GM12873 (cell line): ENCODE measurements around the gene UBE2J2.

Source experiments
- TF ChIP-seq, protein P1 (sequence below): IDR thresholded peaks from 2 replicates; pipeline ENCODE4 v1.5.1; 2012; ENCODE audit warnings: low read depth, mild to moderate bottlenecking, moderate library complexity, low read length, control low read depth; ENCODE audit not compliant: insufficient read depth; ENCODE audit errors: missing control alignments

UBE2J2 gene

GRCh38 chr1:1279028-1279427, 5.4 kb upstream of the UBE2J2 start:
- TF ChIP-seq, protein P1, sequence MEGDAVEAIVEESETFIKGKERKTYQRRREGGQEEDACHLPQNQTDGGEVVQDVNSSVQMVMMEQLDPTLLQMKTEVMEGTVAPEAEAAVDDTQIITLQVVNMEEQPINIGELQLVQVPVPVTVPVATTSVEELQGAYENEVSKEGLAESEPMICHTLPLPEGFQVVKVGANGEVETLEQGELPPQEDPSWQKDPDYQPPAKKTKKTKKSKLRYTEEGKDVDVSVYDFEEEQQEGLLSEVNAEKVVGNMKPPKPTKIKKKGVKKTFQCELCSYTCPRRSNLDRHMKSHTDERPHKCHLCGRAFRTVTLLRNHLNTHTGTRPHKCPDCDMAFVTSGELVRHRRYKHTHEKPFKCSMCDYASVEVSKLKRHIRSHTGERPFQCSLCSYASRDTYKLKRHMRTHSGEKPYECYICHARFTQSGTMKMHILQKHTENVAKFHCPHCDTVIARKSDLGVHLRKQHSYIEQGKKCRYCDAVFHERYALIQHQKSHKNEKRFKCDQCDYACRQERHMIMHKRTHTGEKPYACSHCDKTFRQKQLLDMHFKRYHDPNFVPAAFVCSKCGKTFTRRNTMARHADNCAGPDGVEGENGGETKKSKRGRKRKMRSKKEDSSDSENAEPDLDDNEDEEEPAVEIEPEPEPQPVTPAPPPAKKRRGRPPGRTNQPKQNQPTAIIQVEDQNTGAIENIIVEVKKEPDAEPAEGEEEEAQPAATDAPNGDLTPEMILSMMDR = no peak

DNA sequence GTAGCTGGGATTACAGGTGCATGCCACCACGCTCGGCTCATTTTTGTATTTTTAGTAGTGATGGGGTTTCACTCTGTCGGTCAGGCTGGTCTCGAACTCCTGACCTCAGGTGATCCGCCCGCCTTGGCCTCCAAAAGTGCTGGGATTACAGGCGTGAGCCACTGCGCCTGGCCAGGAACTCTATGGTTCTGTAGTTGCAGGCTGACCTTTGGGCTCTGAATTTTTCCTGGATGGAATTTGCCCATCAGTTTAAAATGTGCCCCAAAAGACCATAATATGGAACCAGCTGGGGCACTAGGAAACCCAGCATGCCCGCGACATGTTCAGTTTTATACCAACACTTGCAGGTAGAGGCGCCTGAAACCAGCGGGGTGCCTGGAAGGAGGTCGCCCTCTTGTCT, 5.0 kb upstream of the UBE2J2 start:
- TF ChIP-seq, protein P1 = no peak

GRCh38 chr1:1275836-1276235, 2.2 kb upstream of the UBE2J2 start:
- TF ChIP-seq, protein P1 = no peak

- TF ChIP-seq, protein P1 = no peak
Measured at GRCh38 chr1:1274931-1275431, 1.3 kb upstream of the UBE2J2 start.

GRCh38 chr1:1274299-1274930, 761 bp upstream of the UBE2J2 start:
- TF ChIP-seq, protein P1 = no peak

- TF ChIP-seq, protein P1 = no peak
Measured at GRCh38 chr1:1273209-1273511, 494 bp downstream of the UBE2J2 start.

- TF ChIP-seq, protein P1 = no peak
Measured at GRCh38 chr1:1272341-1273208, 1.1 kb downstream of the UBE2J2 start.
